RWPE1 (cell line): ENCODE results near the gene DNAJC11.

ENCODE experiments used
- CTCF ChIA-PET: fragments of 350-600 bp; sonication (Branson Sonifier 250); formaldehyde crosslinking; extraction: SDS; loops from one replicate; lab custom pipeline; 2021; lab: Yijun Ruan, JAX
- POLR2A ChIA-PET: fragments of 400-600 bp; formaldehyde crosslinking; extraction: SDS; loops from one replicate; lab custom pipeline; 2020; ENCODE audit warnings: antibody characterized with exemption; ENCODE audit not compliant: low non-redundant PET; lab: Yijun Ruan, JAX
- DNase-seq: peaks from one replicate; pipeline ENCODE4 v3.0.0; 2012; ENCODE audit warnings: low spot score
- H3K27ac ChIP-seq: fragments of 450-650 bp; 2 replicates; pipeline ENCODE4 v1.5.1; 2017
- TF ChIP-seq, protein P1 (sequence below): fragments of 450-650 bp; conservative IDR thresholded peaks from 2 replicates; pipeline ENCODE4 v1.5.1; 2017; ENCODE audit warnings: low read depth, mild to moderate bottlenecking

Gene DNAJC11

DNA sequence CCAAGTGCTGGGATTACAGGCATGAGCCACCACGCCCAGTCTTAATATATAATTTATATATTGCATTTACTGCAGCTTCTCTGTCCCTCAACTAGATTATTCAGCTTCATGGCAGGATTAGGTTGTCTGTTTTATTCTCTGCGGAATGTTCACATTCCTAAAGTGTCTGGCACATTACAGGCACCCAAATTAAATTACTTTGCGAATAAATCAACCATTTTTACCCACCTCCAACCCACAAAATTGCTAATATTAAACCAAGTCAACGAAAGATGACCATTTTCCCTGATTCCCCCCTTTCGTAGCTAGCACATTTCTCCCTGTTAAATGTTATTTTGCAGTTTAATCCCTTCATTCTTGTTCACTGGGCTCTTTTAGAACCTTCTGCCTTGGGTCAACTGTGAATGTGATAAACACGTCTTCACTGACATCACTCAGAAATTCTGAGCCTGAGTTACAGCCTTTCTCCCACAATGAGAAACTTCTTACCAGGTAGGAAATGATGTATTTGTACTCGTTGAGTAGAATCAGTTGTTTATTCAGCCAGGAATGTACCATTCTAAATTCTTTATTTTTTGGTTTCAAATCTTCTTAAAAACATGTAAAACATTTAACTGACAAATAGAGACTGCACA lies 41.1 kb downstream of the DNAJC11 start:
- H3K27ac ChIP-seq: no peak overlapping the region
- POLR2A ChIA-PET: no interaction called here
- TF ChIP-seq, protein P1, sequence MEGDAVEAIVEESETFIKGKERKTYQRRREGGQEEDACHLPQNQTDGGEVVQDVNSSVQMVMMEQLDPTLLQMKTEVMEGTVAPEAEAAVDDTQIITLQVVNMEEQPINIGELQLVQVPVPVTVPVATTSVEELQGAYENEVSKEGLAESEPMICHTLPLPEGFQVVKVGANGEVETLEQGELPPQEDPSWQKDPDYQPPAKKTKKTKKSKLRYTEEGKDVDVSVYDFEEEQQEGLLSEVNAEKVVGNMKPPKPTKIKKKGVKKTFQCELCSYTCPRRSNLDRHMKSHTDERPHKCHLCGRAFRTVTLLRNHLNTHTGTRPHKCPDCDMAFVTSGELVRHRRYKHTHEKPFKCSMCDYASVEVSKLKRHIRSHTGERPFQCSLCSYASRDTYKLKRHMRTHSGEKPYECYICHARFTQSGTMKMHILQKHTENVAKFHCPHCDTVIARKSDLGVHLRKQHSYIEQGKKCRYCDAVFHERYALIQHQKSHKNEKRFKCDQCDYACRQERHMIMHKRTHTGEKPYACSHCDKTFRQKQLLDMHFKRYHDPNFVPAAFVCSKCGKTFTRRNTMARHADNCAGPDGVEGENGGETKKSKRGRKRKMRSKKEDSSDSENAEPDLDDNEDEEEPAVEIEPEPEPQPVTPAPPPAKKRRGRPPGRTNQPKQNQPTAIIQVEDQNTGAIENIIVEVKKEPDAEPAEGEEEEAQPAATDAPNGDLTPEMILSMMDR: no peak
- CTCF ChIA-PET: no interaction called here
- no peak for DNase-seq

DNA sequence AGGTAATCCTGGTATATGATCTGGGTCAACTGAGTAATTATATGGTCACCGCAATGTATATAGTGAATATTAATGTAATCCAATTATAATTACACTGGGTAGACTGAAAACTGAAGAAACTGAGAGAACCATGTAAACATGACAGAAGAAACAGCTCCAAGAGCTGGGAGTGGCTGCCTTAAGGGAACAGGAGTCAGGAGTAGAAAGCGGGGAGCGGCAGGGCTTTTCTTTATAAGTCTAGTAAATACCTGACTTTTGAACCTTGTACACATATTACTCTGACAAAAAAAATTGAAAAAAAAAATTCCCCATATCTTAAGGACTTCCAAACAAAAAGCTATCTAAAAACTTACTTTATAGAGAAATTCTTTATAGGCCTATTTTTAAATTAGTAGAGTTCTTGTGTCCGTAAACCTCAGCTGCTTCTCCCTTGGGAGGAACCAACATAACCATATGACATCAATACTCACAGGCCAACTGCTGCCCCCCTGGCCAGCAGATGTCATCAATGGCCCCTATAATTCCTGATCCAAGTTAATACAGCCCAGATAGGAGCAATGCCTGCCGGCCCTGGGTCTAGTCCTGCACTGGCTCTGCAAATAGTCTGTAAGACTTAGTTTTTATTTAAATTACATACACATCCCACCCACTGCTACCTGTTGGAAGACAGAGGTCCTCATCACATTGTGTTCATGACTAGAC lies 43.1 kb downstream of the DNAJC11 start:
- DNase-seq: no peak
- H3K27ac ChIP-seq: no peak overlapping the region
- TF ChIP-seq, protein P1: no peak
- ChIA-PET POLR2A (no interaction called here), CTCF (no interaction called here)

DNA sequence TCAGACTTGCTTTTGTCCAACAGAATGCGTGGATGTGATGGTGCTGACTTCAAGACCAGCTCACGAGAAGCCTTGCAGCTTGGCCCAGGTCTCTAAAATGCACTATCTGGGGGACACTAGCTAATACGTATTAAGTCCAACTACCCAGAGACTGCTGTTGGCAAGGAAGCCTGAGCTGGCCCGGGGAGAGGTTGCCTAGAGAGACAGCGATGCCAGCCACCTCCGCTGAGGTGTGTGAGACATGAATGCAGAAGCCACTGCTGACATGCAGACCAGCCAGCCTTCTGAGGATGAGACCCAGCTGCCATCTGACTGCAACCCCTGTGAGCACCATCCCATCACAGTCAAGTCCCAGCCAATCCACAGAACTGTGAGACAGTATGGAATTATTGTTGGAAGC lies 44.5 kb downstream of the DNAJC11 start:
- no peak for DNase-seq
- peak overlapping the region; percentile 12; the same call in 1 of the 2 replicates for H3K27ac ChIP-seq
- ChIA-PET POLR2A (no interaction called here), CTCF (no interaction called here)
- TF ChIP-seq, protein P1: no peak

DNA sequence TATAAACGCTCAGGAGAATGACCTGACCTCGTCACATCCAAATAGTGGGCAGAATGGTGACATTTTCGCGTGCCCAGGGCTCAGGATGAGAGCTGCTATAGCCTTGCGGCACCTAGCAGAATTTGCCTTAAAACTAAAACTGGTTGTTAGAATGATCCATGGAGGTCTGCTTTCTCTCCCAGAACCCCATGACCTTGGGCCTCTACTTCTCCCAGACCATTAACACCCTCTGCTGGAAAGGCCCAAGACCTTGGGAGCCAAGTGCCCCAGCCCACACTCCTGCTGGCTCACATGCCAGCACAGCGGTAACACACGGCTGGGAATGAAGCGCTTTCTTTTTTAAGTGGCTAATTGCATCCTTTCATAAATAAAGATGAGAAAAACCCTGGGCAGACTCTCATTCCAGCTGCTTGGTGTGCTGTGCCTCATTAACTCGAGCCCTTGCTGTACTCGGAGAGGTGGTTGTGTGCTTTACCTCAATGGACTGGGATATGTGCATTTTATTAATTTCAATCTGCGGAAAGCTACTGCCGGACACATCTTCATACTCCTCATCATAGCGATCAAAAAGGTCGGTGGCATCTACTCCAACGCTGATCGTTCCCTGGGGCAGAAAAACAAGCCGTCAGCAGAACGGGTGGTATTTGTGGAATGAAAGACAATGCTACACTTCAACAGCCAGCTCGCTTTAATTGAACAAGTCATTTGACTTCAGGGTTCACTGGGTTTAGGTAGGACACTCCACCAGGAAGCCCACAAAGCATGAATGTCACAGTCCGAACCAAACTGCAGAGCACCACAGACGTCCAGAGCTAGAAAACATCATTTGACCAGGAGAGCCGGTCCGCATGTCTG lies 48.0 kb downstream of the DNAJC11 start:
- ChIA-PET POLR2A (no interaction called here), CTCF (interaction anchor here (0.6 kb wide), 1 partner anchor 14 kb away, joined by 3 read pairs; no protein-coding TSS in a partner anchor)
- no peak overlapping the region for H3K27ac ChIP-seq
- no peak for DNase-seq
- TF ChIP-seq, protein P1: no peak

DNA sequence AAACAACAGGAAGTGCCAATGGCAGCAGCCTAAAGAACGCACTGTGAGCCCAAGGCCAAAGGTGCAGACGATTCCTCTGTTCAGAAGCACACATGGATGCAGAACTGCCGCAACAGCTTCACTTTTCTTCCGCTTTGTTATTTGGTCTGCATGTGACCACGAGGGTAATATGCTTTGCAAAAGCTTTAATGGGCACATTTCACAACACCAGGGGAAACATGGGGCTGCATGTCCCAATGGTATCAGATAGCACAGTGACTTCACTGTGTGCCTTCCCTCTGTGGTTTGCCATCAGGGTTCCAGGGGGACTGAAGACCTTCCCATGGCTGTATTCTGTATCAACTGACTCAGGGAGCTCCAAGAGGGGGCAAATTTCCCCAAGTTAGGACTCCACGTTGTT lies 48.6 kb downstream of the DNAJC11 start:
- no peak for DNase-seq
- ChIA-PET CTCF (no interaction called here), POLR2A (no interaction called here)
- TF ChIP-seq, protein P1: no peak
- H3K27ac ChIP-seq: no peak overlapping the region

DNA sequence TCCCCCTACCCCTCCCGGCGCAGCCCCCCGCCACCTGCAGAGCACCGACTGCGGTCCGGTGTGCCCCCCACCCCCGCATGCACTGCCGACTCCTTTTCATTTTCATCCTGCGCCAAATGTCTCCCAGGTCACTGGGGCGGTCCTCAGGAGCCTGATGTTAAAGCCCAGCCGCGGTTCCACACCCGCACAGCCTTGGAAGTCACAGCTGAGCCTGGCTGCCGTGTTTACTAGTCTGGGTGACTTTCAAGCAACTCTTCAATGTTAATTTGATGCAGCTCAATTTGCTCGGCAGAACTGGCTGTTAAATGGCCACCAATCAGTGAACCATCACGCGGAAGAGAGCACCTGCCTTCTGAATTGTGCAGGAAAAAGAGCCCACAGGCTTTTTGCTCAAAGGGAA lies 49.7 kb downstream of the DNAJC11 start:
- ChIA-PET POLR2A (no interaction called here), CTCF (interaction anchor here (0.7 kb wide), 1 partner anchor 626 kb away, joined by 3 read pairs; no protein-coding TSS in a partner anchor)
- H3K27ac ChIP-seq: no peak overlapping the region
- DNase-seq: no peak
- TF ChIP-seq, protein P1: no peak
